Adrenal gland (tissue), 12 donors: ENCODE measurements around the gene ARL8B. TPM values are rescaled to one million over a fixed set of nuclear protein-coding genes. Genes with fewer than 3 reads are reported as not detected.
A peak's percentile ranks its signal among the peaks of the same experiment; 100 is the strongest.

ENCODE experiments used
- DNase-seq, 7 donors: peaks; one replicate each; pipeline ENCODE4 v3.0.0-alpha.2; 2019 to 2020
- H3K27ac ChIP-seq, 5 donors: fragments of 200-600 bp; sonication (generic) in 4 of 5; 1 replicate in 3 of 5; 2 replicates in 2 of 5; pipeline versions ENCODE4 v1.5.1 to v1.8.0; 2016 to 2020; ENCODE audit warnings: mild to moderate bottlenecking in 1 of 5
- H3K27me3 ChIP-seq: fragments of 200-600 bp; 2 replicates; pipeline ENCODE4 v1.8.0; 2021
- H3K36me3 ChIP-seq, 2 donors: fragments of 200-600 bp; replicated peaks in 1 of 2; 1 replicate in 1 of 2; 2 replicates in 1 of 2; pipeline versions ENCODE4 v1.5.1 to v1.8.0; 2018 to 2022
- H3K4me1 ChIP-seq, 2 donors: fragments of 200-600 bp; replicated peaks in 1 of 2; 1 replicate in 1 of 2; 2 replicates in 1 of 2; pipeline versions ENCODE4 v1.5.1 to v1.8.0; 2018 to 2021
- H3K4me3 ChIP-seq, 4 donors: fragments of 200-600 bp; sonication (generic) in 3 of 4; one replicate each; pipeline ENCODE4 v1.5.1; 2016 to 2018
- H3K9me3 ChIP-seq, 3 donors: fragments of 200-600 bp; sonication (generic) in 1 of 3; replicated peaks in 1 of 3; 1 replicate in 2 of 3; 2 replicates in 1 of 3; pipeline versions ENCODE4 v1.5.1 to v1.8.0; 2016 to 2021
- CTCF ChIP-seq, 6 experiments: fragments of 450-650 bp in 4 of 6; fragments of 200-600 bp in 2 of 6; sonication (generic) in 1 of 6; IDR thresholded peaks; 1 replicate in 5 of 6; 2 replicates in 1 of 6; pipeline versions ENCODE4 v1.5.1 to v1.8.0; 2016 to 2021; ENCODE audit warnings: antibody characterized with exemption in 6 of 6, mild to moderate bottlenecking in 2 of 6, moderate library complexity in 1 of 6
- POLR2A ChIP-seq, 2 donors: fragments of 450-650 bp; IDR thresholded peaks; one replicate each; pipeline ENCODE4 v1.6.1; 2017; ENCODE audit warnings: antibody characterized with exemption in 2 of 2, mild to moderate bottlenecking in 2 of 2, moderate library complexity in 1 of 2
- WGBS, 4 donors: extraction: QIAGEN DNeasy Blood & Tissue Kit in 2 of 4; methylation state at CpG; one replicate each; pipeline versions ENCODE4 v1.1.5 to v1.1.7; 2013 to 2017; 5-methylcytosine and 5-hydroxymethylcytosine counted together
- intact Hi-C, 2 donors: fragments of 100-400 bp; cut with DNase I; formaldehyde crosslinking; loops; one replicate each; pipeline versions ENCODE4 v1.14.1 to v1.15.0; 2022 to 2023
- polyA plus RNA-seq, 3 donors: library from polyadenylated mRNA; stranded (reverse); fragments of 200-250 nt in 2 of 3; fragments of 350-450 nt in 1 of 3; fragmentation: Illumina TruSeq in 1 of 3; extraction: RNeasy Lipid Tissue Mini Kit (QIAGEN cat#74804) in 1 of 3; gene quantifications; one replicate each; pipeline ENCODE4 v1.2.3, GENCODE V29; 2013 to 2014
- total RNA-seq, 9 donors: library from RNA; depleted of rRNA in 4 of 9; stranded (reverse); fragments of >200 nt in 4 of 9; fragments of 120-200 nt in 1 of 9; fragmentation: NEBNext Ultra II Directional in 1 of 9; extraction: Animal tissue kit (Norgen Biotek cat#: 25700) in 1 of 9; gene quantifications; one replicate each; pipeline versions ENCODE4 v1.1.0 to v1.2.4, GENCODE V29; 2013 to 2023
- donor health status: healthy with polysubstance abuse.
- donor health status: Bipolar disorder and iron deficiency.
- donor health status: DM: yes; HTN: yes; CAD: no.
- donor health status: DM: no; HTN: no; CAD: no.
- donor health status: DM: no; HTN: no; CAD: no.
- donor health status: DM: yes; HTN: yes; CAD: no.

Gene ARL8B
- total and polyA plus RNA-seq, 12 donors, result 27.8 to 131 (median 52.8) TPM

- intact Hi-C loops, result no loop called here
- TF ChIP-seq POLR2A (IDR thresholded peaks at IDR 0.05) (no peak), CTCF (IDR thresholded peaks at IDR 0.05) (no peak)
- no peaks in the 10 kb centered on the region for H3K4me1 ChIP-seq
- no peak for DNase-seq
- no peaks in the 10 kb centered on the region for H3K27me3 ChIP-seq
- 82 to 94% (median 85%) methylated on average over 10 to 11 of the region's 11 CpGs for whole genome bisulfite sequencing, 4 donors
- no peaks in the 10 kb centered on the region for H3K9me3 ChIP-seq
- peaks cover 0 to 18% of the 10 kb centered on the region in 2 donors for H3K36me3 ChIP-seq
- H3K27ac ChIP-seq, result no peak overlapping the region
- no peak overlapping the region for H3K4me3 ChIP-seq
Observed at GRCh38 chr3:5220667-5221431, 98.8 kb downstream of the ARL8B start.

GRCh38 chr3:5221701-5222100, 99.6 kb downstream of the ARL8B start:
- H3K9me3 ChIP-seq, result no peaks in the 10 kb centered on the region
- WGBS, 4 donors, result 54 to 71% (median 59%) methylated on average over 6 of the region's 6 CpGs
- no peak for DNase-seq
- TF ChIP-seq CTCF (IDR thresholded peaks at IDR 0.05) (no peak), POLR2A (IDR thresholded peaks at IDR 0.05) (no peak)
- no peaks in the 10 kb centered on the region for H3K4me1 ChIP-seq
- no peak overlapping the region for H3K27ac ChIP-seq
- H3K36me3 ChIP-seq, result peaks cover 0 to 9% of the 10 kb centered on the region in 2 donors
- H3K27me3 ChIP-seq, result no peaks in the 10 kb centered on the region
- intact Hi-C loops, result no loop called here
- no peak overlapping the region for H3K4me3 ChIP-seq

- 87 to 92% (median 90%) methylated on average over 7 to 13 of the region's 13 CpGs for WGBS, 4 donors
- TF ChIP-seq CTCF (IDR thresholded peaks at IDR 0.05) (no peak), POLR2A (IDR thresholded peaks at IDR 0.05) (no peak)
- Histone ChIP-seq H3K4me3 (no peak overlapping the region), H3K27me3 (no peaks in the 10 kb centered on the region), H3K36me3 (peaks cover 0 to 8% of the 10 kb centered on the region in 2 donors), H3K4me1 (no peaks in the 10 kb centered on the region), H3K9me3 (no peaks in the 10 kb centered on the region), H3K27ac (no peak overlapping the region)
- no peak for DNase-seq
- intact Hi-C loops, result no loop called here
Observed at GRCh38 chr3:5222283-5223005, 100.4 kb downstream of the ARL8B start.

- no peak for DNase-seq
- TF ChIP-seq CTCF (IDR thresholded peaks at IDR 0.05) (peak; percentile 16 to 59 (median 42)), POLR2A (IDR thresholded peaks at IDR 0.05) (no peak)
- intact Hi-C loops, result no loop called here
- Histone ChIP-seq H3K27ac (no peak overlapping the region), H3K4me3 (no peak overlapping the region), H3K36me3 (no peaks in the 10 kb centered on the region), H3K4me1 (no peaks in the 10 kb centered on the region), H3K9me3 (no peaks in the 10 kb centered on the region), H3K27me3 (no peaks in the 10 kb centered on the region)
- 27 to 36% (median 33%) methylated on average over 6 of the region's 6 CpGs for WGBS, 4 donors
Observed at GRCh38 chr3:5226783-5227182, 104.7 kb downstream of the ARL8B start.
